HEK293T (cell line): ENCODE data around the gene AEBP1.

Experiments used
- CTCF ChIA-PET: fragments of 350-600 bp; formaldehyde crosslinking; extraction: SDS; loops from one replicate; lab custom pipeline; 2021; ENCODE audit warnings: antibody characterized with exemption, inconsistent platforms; lab: Yijun Ruan, JAX
- POLR2A ChIA-PET: fragments of 350-600 bp; formaldehyde crosslinking; extraction: SDS; loops from one replicate; lab custom pipeline; 2020; ENCODE audit warnings: antibody characterized with exemption, inconsistent platforms; lab: Yijun Ruan, JAX
- DNase-seq: peaks from one replicate; pipeline ENCODE4 v3.0.0; 2012; ENCODE audit warnings: mixed read lengths; ENCODE audit errors: extremely low spot score
- ARNT ChIP-seq: fragments of 450-650 bp; IDR thresholded peaks from 2 replicates; pipeline ENCODE4 v1.6.1; 2017; ENCODE audit warnings: mild to moderate bottlenecking
- BHLHE40 ChIP-seq: fragments of 450-650 bp; IDR thresholded peaks from 2 replicates; pipeline ENCODE4 v1.6.1; 2016; ENCODE audit warnings: mild to moderate bottlenecking, moderate library complexity, borderline replicate concordance
- CTBP1 ChIP-seq: fragments of 450-650 bp; IDR thresholded peaks from 2 replicates; pipeline ENCODE4 v1.6.1; 2016; ENCODE audit warnings: borderline replicate concordance
- ELF4 ChIP-seq: fragments of 450-650 bp; IDR thresholded peaks from 2 replicates; pipeline ENCODE4 v1.6.1; 2017; ENCODE audit warnings: antibody characterized with exemption
- FOXA1 ChIP-seq: fragments of 450-650 bp; IDR thresholded peaks from 2 replicates; pipeline ENCODE4 v1.6.1; 2016; ENCODE audit warnings: mild to moderate bottlenecking
- FOXK2 ChIP-seq: fragments of 450-650 bp; IDR thresholded peaks from 2 replicates; pipeline ENCODE4 v1.6.1; 2016; ENCODE audit warnings: mild to moderate bottlenecking
- FOXM1 ChIP-seq: fragments of 450-650 bp; IDR thresholded peaks from 2 replicates; pipeline ENCODE4 v1.6.1; 2017; ENCODE audit warnings: mild to moderate bottlenecking, borderline replicate concordance
- HDGF ChIP-seq: fragments of 450-650 bp; IDR thresholded peaks from 2 replicates; pipeline ENCODE4 v1.6.1; 2017; ENCODE audit warnings: antibody characterized with exemption, borderline replicate concordance
- L3MBTL2 ChIP-seq: fragments of 450-650 bp; conservative IDR thresholded peaks from 2 replicates; pipeline ENCODE4 v1.6.1; 2016; ENCODE audit warnings: mild to moderate bottlenecking
- LEF1 ChIP-seq: fragments of 450-650 bp; IDR thresholded peaks from 2 replicates; pipeline ENCODE4 v1.6.1; 2017; ENCODE audit warnings: mild to moderate bottlenecking, borderline replicate concordance
- NFRKB ChIP-seq: fragments of 450-650 bp; IDR thresholded peaks from 2 replicates; pipeline ENCODE4 v1.6.1; 2016; ENCODE audit warnings: mild to moderate bottlenecking, moderate library complexity
- PKNOX1 ChIP-seq: fragments of 450-650 bp; IDR thresholded peaks from 2 replicates; pipeline ENCODE4 v1.6.1; 2016
- SP1 ChIP-seq: fragments of 450-650 bp; IDR thresholded peaks from 2 replicates; pipeline ENCODE4 v1.6.1; 2017
- SUZ12 ChIP-seq: fragments of 450-650 bp; IDR thresholded peaks from 2 replicates; pipeline ENCODE4 v1.6.1; 2016; ENCODE audit warnings: mild to moderate bottlenecking
- TARDBP ChIP-seq: fragments of 450-650 bp; IDR thresholded peaks from 2 replicates; pipeline ENCODE4 v1.6.1; 2016
- ZNF384 ChIP-seq: fragments of 450-650 bp; IDR thresholded peaks from 2 replicates; pipeline ENCODE4 v1.6.1; 2016

AEBP1 gene

GRCh38 chr7:44139311-44140010, 35.3 kb downstream of the AEBP1 start:
- POLR2A ChIA-PET: no interaction called here
- TF ChIP-seq ZNF384 (no peak), ARNT (no peak), HDGF (no peak)

GRCh38 chr7:44140341-44140740, 36.2 kb downstream of the AEBP1 start:
- TF ChIP-seq ARNT (no peak), TARDBP (no peak), FOXK2 (no peak), BHLHE40 (no peak), NFRKB (no peak), FOXM1 (no peak), L3MBTL2 (no peak), SP1 (no peak), SUZ12 (no peak), ELF4 (no peak), PKNOX1 (no peak), LEF1 (no peak), CTBP1 (no peak)
- CTCF ChIA-PET: no interaction called here
- POLR2A ChIA-PET: no interaction called here
- DNase-seq: no peak

More at GRCh38 chr7:44139311-44140010, 35.3 kb downstream of the AEBP1 start:
- no peak for DNase-seq
- CTCF ChIA-PET: no interaction called here

- ChIA-PET POLR2A (interaction anchor here (1.3 kb wide), 1 partner anchor 18 kb away, joined by 5 read pairs; the partner anchor contains the start of gene POLD2), CTCF (no interaction called here)
- TF ChIP-seq SUZ12 (no peak), FOXM1 (no peak), ELF4 (no peak), CTBP1 (no peak)
- DNase-seq: no peak
Measured at GRCh38 chr7:44141221-44141850, 37.2 kb downstream of the AEBP1 start, which contains the start of gene MYL7. TSS of gene MYL7 (minus strand) at chr7:44141332. CDS start at chr7:44141305, 27 bp downstream.

- CTCF ChIA-PET: interaction anchor here (0.6 kb wide), 1 partner anchor 19 kb away, joined by 3 read pairs; no protein-coding TSS in a partner anchor
- DNase-seq: no peak
- POLR2A ChIA-PET: interaction anchor here (1.3 kb wide), 1 partner anchor 19 kb away, joined by 5 read pairs; the partner anchor contains the start of gene POLD2
- no peak for TF ChIP-seq BHLHE40
- no peak for TF ChIP-seq HDGF
- TF ChIP-seq LEF1: no peak
- TF ChIP-seq SUZ12: no peak
- TF ChIP-seq SP1: no peak
- no peak for TF ChIP-seq NFRKB
- no peak for TF ChIP-seq ELF4
- no peak for TF ChIP-seq TARDBP
- TF ChIP-seq CTBP1: no peak
- no peak for TF ChIP-seq FOXK2
- no peak for TF ChIP-seq FOXM1
Measured at GRCh38 chr7:44142028-44142427, 37.9 kb downstream of the AEBP1 start.

- TF ChIP-seq SUZ12 (no peak), ELF4 (no peak), PKNOX1 (no peak), SP1 (no peak), L3MBTL2 (no peak), TARDBP (no peak), FOXM1 (no peak), LEF1 (no peak), CTBP1 (no peak), NFRKB (no peak), BHLHE40 (no peak), HDGF (no peak), ARNT (no peak), ZNF384 (no peak), FOXA1 (no peak), FOXK2 (no peak)
- ChIA-PET POLR2A (interaction anchor here (0.9 kb wide), 1 partner anchor 13 kb away, joined by 3 read pairs; no protein-coding TSS in a partner anchor), CTCF (no interaction called here)
- DNase-seq: no peak
Measured at GRCh38 chr7:44143646-44144250, 39.6 kb downstream of the AEBP1 start.

GRCh38 chr7:44144426-44144967, 40.4 kb downstream of the AEBP1 start:
- CTCF ChIA-PET: no interaction called here
- POLR2A ChIA-PET: interaction anchor here (0.9 kb wide), 1 partner anchor 14 kb away, joined by 3 read pairs; no protein-coding TSS in a partner anchor
- TF ChIP-seq ARNT: no peak
- DNase-seq: no peak

- no peak for DNase-seq
- POLR2A ChIA-PET: interaction anchor here (0.9 kb wide), 1 partner anchor 14 kb away, joined by 3 read pairs; no protein-coding TSS in a partner anchor
- CTCF ChIA-PET: no interaction called here
- TF ChIP-seq LEF1 (no peak), FOXA1 (no peak), SP1 (no peak), L3MBTL2 (no peak), HDGF (no peak), CTBP1 (no peak), NFRKB (no peak), TARDBP (no peak), BHLHE40 (no peak), ARNT (no peak), ELF4 (no peak)
Measured at GRCh38 chr7:44144968-44145478, 40.9 kb downstream of the AEBP1 start.
